SW 1271 (cell line): ENCODE data around the gene FAF1.

ENCODE experiments used
- DNase-seq, 2 experiments: peaks; one replicate each; lab custom pipeline; 2025; lab: John Stamatoyannopoulos, UW

The FAF1 gene

GRCh38 chr1:50416553-50417453 lies 543.3 kb downstream of the FAF1 start:
- no peak for DNase-seq

- DNase-seq, result no peak
These were observed 543.9 kb downstream of the FAF1 start for GRCh38 chr1:50416150-50416527.

DNA sequence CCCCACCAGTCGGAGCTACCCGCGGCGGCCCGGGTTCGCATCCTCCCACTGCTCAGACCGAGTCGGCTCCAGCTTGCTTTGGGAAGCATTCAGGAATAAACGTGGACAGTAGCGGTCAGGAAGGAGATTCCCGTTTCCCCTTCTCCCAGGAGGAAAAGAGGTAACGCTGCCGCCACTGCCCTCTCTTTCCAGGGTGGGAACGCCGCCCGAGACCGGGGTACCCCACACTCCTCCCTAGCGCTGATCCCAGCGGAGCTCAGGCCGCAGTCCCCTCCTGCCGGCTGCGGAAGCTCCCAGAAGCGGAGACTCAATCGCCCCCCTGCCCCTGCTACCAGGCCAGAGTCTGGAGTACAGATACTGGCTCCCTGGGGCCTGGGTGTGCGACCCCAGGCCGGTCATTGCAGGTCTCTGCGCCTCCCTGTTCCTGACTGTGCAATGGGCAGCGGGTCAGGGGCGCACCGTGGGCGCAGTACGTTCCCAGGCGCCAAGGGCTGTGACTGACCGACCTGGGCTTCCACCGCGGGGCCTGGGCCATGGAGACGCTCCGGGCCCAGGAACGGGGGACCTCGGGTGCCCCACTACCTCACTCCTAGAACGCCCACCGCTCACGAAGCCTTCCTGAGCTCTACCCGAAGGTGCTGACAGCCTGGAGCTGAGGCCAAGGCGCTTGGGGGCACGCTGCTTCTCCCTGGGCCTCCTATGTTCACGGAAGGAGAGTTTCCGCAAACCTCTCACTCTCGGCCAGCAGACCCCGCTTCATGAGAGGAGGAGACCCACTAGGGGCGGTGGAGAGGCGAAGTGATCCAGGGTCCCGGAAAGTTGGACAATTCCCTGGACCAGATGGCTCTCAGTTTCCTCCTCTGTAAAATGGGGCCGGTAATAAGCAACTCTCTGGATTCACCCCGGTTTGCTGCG lies 544.6 kb downstream of the FAF1 start:
- DNase-seq, result no peak

DNA sequence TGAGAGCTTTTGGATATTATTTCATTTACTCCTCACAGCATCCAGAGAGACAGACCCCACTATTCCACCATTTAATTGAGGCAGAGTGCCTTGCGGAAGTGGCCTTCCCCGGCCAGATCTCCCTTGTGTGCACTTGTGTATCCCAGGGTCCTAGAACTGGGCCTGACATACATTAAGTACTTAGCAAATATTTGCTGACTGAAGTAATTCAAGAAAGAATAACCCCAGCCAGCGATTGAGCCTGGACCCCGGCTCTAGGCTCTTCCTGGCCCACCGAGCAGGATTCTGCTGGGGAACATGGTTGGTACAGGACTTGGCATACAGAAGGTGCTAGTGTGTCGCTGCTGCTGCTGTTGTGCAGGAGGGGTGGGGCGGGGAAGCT lies 545.2 kb downstream of the FAF1 start:
- DNase-seq, result no peak

DNA sequence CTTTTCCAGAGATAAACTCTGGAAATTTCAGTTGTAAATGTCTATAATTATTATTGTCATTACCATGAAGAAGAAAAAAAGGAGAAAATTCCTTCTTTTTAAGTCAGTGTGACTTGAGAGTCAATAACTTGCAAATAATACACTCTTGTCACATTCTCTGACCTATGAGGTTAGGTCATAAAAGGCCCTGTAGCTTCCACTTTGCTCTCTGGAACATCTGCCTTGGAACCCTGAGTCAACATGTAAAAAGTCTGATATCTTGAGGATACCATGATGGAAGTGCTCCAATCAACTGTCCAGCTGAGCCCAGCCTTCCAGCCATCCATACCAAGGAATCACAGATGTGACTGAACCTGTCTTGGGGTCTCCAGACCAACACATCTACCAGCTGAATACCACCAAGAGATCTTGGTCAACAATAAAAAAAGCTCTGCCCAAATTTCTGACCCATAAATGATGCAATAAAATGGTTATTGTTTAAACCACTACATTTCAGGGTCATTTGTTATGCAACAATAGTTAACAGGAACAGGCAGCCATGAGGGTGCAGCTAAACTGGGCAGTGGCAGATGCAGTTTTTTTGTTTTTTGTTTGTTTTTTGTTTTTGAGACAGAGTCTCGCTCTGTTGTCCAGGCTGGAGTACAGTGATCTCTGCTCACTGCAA lies 547.1 kb downstream of the FAF1 start:
- DNase-seq, result no peak

DNA sequence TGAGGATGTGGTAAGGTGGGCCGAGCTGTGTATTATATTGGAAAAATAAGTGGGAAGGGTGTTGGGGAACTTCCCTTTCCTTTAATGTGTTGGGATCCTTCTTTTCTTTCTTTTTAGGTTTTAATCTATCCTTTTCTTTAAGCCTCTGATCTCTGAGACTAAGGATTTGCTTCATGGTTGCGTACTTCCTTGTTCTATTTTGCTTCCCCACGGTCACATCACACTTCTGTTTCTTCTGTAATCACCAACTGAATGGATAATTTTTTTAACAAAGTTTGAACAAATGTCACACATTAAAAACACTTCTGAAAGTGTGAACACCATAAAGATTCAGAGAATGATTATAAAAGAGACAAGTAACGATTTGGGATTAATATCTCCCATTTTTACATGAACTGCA lies 554.3 kb downstream of the FAF1 start:
- no peak for DNase-seq

- no peak for DNase-seq
These were observed 566.4 kb downstream of the FAF1 start for GRCh38 chr1:50393522-50394120.
